ENCODE results near the gene KLHL40.

KLHL40 gene

DNA sequence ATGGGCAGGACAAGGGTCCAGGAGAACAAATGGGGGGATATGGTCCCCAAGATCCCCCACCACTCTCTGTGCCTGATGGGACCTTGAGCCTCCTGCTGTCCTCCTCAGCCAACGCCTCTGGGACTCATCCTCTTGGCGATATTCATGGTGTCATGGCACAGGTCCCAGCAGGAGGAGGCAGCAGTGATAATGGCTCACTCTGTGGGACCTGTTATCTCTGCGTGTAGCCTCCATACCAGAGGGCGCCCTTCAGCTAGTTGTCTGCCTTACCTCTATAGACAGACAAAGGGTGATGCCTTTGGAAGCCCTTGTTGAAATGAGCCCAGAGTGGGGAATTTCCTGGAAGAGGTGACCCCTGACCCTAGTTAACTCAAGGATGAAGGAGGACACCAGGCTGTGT lies 24.4 kb upstream of the KLHL40 start:
- no peaks in the 10 kb centered on the region for H3K9me3 Mint-ChIP-seq
- no peaks in the 10 kb centered on the region for H3K27me3 Mint-ChIP-seq
- H3K4me1 Mint-ChIP-seq (ENCODE audit: low read depth) = peaks cover 34% of the 10 kb centered on the region
- peaks cover 71% of the 10 kb centered on the region for H3K36me3 Mint-ChIP-seq (ENCODE audit: low read depth)
- H3K4me3 Mint-ChIP-seq = no peak overlapping the region
- no peak overlapping the region for H3K27ac Mint-ChIP-seq
- intact Hi-C loops (cut with micrococcal nuclease) = no loop called here

DNA sequence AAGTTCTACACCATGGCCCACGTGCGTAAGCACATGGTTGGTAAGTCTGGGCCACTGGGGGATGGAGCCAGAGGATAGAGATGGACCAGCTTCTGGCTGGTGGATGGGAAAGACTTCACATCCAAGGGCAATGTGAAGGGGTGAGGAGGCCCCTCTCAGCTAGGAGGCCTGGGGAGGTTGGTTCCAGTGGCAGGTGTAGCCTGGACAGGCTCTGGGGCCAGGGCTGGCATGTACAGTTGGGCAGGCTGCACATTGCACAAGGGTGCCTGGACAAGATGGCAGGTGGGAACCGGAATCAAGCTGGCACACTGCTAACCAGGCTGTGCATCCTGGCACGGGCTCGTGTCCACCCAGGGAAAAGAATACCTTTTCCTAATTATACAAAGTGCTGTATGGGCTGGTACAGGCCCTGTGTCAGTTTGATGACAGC lies 23.7 kb upstream of the KLHL40 start:
- Mint-ChIP-seq H3K4me3 (no peak overlapping the region), H3K27ac (no peak overlapping the region), H3K36me3 (ENCODE audit: low read depth) (peaks cover 71% of the 10 kb centered on the region), H3K9me3 (no peaks in the 10 kb centered on the region), H3K4me1 (ENCODE audit: low read depth) (peaks cover 27% of the 10 kb centered on the region), H3K27me3 (no peaks in the 10 kb centered on the region)
- intact Hi-C loops (cut with micrococcal nuclease) = no loop called here

GRCh38 chr3:42662037-42662812 lies 23.1 kb upstream of the KLHL40 start:
- no peak overlapping the region for H3K27ac Mint-ChIP-seq
- H3K36me3 Mint-ChIP-seq (ENCODE audit: low read depth) = peaks cover 68% of the 10 kb centered on the region
- H3K4me3 Mint-ChIP-seq = no peak overlapping the region
- intact Hi-C loops (cut with micrococcal nuclease) = no loop called here
- no peaks in the 10 kb centered on the region for H3K9me3 Mint-ChIP-seq
- H3K27me3 Mint-ChIP-seq = peaks cover under 1% of the 10 kb centered on the region
- H3K4me1 Mint-ChIP-seq (ENCODE audit: low read depth) = peaks cover 21% of the 10 kb centered on the region

DNA sequence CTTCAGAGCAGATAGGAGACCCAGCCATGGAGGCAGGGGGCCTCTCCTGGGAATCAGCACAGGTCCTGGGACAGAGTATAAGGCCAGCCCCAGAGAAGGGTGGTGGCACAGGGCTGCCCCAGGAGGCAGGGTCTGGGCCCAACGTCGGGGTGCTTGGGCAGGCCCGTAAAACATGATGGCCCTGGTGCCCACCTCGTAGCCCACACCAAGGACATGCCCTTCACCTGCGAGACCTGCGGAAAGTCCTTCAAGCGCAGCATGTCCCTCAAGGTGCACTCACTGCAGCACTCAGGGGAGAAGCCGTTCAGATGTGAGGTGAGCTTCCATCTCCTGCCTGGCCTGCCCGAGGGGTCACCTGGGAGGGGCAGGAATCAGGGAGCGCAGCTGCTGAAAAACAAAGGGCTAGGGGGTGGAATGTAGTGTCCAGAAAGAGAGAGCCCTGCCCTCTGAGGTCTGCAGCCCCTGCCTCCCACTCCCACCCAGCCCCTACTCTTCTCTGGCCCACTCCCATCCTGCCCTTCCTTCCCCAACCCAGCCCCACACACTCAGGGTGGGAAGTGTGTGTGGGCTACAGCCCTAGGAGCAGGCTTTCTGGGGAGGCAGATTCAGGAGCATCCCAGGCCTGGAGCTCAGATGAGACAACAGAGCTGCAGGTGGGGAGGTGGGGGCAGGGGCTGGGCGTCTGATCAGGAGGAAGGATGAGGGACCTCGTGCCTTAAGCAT lies 22.4 kb upstream of the KLHL40 start:
- Mint-ChIP-seq H3K36me3 (ENCODE audit: low read depth) (peaks cover 60% of the 10 kb centered on the region), H3K9me3 (no peaks in the 10 kb centered on the region), H3K27ac (no peak overlapping the region), H3K27me3 (peaks cover 7% of the 10 kb centered on the region), H3K4me1 (ENCODE audit: low read depth) (peaks cover 13% of the 10 kb centered on the region), H3K4me3 (no peak overlapping the region)
- intact Hi-C loops (cut with micrococcal nuclease) = no loop called here

DNA sequence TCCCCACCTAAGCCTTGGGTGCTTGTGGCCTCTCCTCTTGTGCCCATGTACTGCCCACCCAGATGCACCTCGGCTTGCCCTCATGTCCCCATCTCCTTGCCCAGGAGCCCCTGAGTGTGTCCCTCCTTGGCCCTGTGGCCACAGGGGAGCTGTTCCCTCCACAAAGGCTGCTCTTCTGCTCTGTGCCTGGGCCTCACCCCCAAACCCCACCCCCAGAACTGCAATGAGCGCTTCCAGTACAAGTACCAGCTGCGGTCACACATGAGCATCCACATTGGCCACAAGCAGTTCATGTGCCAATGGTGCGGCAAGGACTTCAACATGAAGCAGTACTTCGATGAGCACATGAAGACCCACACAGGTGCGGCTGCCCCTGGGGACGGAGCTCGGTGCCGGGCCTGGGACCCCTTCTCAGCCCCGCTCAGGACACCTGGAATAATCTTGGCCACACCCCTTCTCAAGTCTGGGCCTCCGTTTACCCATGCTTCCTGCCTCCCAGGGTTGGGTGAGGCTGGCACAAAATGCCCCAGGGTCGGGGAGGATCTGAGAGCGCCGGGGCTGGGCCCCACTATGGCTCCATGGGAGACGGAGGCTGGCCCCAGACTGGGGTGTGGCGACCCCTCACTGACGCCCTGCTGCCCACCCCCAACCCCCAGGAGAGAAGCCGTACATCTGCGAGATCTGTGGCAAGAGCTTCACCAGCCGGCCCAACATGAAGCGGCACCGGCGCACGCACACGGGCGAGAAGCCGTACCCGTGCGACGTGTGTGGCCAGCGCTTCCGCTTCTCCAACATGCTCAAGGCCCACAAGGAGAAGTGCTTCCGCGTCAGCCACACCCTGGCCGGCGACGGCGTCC lies 21.5 kb upstream of the KLHL40 start:
- H3K27me3 Mint-ChIP-seq = peaks cover 8% of the 10 kb centered on the region
- intact Hi-C loops (cut with micrococcal nuclease) = no loop called here
- peaks cover 6% of the 10 kb centered on the region for H3K4me1 Mint-ChIP-seq (ENCODE audit: low read depth)
- H3K36me3 Mint-ChIP-seq (ENCODE audit: low read depth) = peaks cover 52% of the 10 kb centered on the region
- no peak overlapping the region for H3K4me3 Mint-ChIP-seq
- no peaks in the 10 kb centered on the region for H3K9me3 Mint-ChIP-seq
- no peak overlapping the region for H3K27ac Mint-ChIP-seq

- Mint-ChIP-seq H3K4me3 (no peak overlapping the region), H3K4me1 (ENCODE audit: low read depth) (no peaks in the 10 kb centered on the region), H3K27me3 (peaks cover 10% of the 10 kb centered on the region), H3K27ac (no peak overlapping the region), H3K36me3 (ENCODE audit: low read depth) (peaks cover 46% of the 10 kb centered on the region), H3K9me3 (no peaks in the 10 kb centered on the region)
- intact Hi-C loops (cut with micrococcal nuclease) = no loop called here
Measured at GRCh38 chr3:42664438-42664803, 20.9 kb upstream of the KLHL40 start.

DNA sequence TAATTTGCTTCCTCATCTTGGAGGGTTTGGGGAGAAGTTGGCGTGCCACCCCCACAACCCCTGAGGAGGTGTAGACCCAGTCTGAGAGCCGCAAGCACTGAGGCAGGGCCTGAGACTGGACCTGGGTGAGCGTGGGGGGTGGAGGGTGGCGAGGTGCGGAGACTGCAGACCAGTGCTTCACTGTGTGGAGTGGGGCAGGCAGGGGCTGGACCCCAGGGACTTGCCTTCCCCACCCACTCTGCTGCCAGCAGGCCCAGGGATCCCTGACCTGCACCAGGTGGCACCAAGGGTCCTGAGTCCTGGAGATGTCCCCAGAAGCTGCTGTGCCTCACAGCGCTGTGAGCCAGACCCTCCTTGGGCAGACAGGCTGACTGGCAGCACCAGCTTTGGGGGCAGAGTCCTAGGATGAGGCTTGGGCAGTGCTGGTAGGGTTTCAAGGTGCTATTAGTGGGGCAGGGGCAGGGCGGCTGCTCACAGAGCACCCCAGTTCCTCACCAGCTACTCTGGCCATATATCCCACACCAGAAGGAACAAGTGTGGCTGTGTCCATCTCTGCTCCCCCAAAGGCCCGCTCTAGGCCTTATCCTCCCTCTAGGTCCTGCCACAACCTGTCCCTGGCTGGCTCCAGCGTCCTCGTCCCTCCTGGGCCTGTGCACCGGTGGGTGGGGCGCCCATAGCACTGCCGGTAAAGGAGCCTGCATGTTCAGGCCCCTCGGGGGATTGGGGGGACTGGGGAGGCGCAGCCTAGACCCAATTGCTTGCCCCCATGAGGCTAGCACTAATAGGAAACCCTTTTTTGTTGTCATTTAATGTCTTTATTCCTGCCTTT lies 20.1 kb upstream of the KLHL40 start:
- H3K9me3 Mint-ChIP-seq = no peaks in the 10 kb centered on the region
- no peak overlapping the region for H3K4me3 Mint-ChIP-seq
- intact Hi-C loops (cut with micrococcal nuclease) = no loop called here
- H3K27ac Mint-ChIP-seq = no peak overlapping the region
- H3K27me3 Mint-ChIP-seq = peaks cover 10% of the 10 kb centered on the region
- H3K4me1 Mint-ChIP-seq (ENCODE audit: low read depth) = no peaks in the 10 kb centered on the region
- peaks cover 37% of the 10 kb centered on the region for H3K36me3 Mint-ChIP-seq (ENCODE audit: low read depth)

- Mint-ChIP-seq H3K4me1 (ENCODE audit: low read depth) (no peaks in the 10 kb centered on the region), H3K27ac (no peak overlapping the region), H3K27me3 (peaks cover 10% of the 10 kb centered on the region)
Measured at GRCh38 chr3:42666022-42666421, 19.3 kb upstream of the KLHL40 start.

GRCh38 chr3:42666577-42666998 lies 18.7 kb upstream of the KLHL40 start:
- Mint-ChIP-seq H3K9me3 (no peaks in the 10 kb centered on the region), H3K27ac (no peak overlapping the region), H3K4me1 (ENCODE audit: low read depth) (peaks cover 2% of the 10 kb centered on the region), H3K27me3 (peaks cover 10% of the 10 kb centered on the region), H3K36me3 (ENCODE audit: low read depth) (peaks cover 24% of the 10 kb centered on the region), H3K4me3 (no peak overlapping the region)
- intact Hi-C loops (cut with micrococcal nuclease) = no loop called here

More at GRCh38 chr3:42666022-42666421, 19.3 kb upstream of the KLHL40 start:
- Mint-ChIP-seq H3K9me3 (no peaks in the 10 kb centered on the region), H3K36me3 (ENCODE audit: low read depth) (peaks cover 30% of the 10 kb centered on the region), H3K4me3 (no peak overlapping the region)
- intact Hi-C loops (cut with micrococcal nuclease) = no loop called here

GRCh38 chr3:42667096-42667522 lies 18.2 kb upstream of the KLHL40 start:
- intact Hi-C loops (cut with micrococcal nuclease) = no loop called here
- Mint-ChIP-seq H3K36me3 (ENCODE audit: low read depth) (peaks cover 23% of the 10 kb centered on the region), H3K27ac (no peak overlapping the region), H3K9me3 (peaks cover under 1% of the 10 kb centered on the region), H3K4me1 (ENCODE audit: low read depth) (peaks cover 7% of the 10 kb centered on the region), H3K4me3 (no peak overlapping the region), H3K27me3 (peaks cover 10% of the 10 kb centered on the region)

- H3K27ac Mint-ChIP-seq = no peak overlapping the region
- H3K9me3 Mint-ChIP-seq = peaks cover 7% of the 10 kb centered on the region
- intact Hi-C loops (cut with micrococcal nuclease) = no loop called here
- H3K36me3 Mint-ChIP-seq (ENCODE audit: low read depth) = peaks cover 20% of the 10 kb centered on the region
- peaks cover 10% of the 10 kb centered on the region for H3K27me3 Mint-ChIP-seq
- no peak overlapping the region for H3K4me3 Mint-ChIP-seq
- peaks cover 14% of the 10 kb centered on the region for H3K4me1 Mint-ChIP-seq (ENCODE audit: low read depth)
Measured at GRCh38 chr3:42667523-42668412, 17.6 kb upstream of the KLHL40 start.

GRCh38 chr3:42668413-42668760 lies 16.9 kb upstream of the KLHL40 start:
- Mint-ChIP-seq H3K27me3 (peaks cover 10% of the 10 kb centered on the region), H3K4me3 (no peak overlapping the region), H3K27ac (no peak overlapping the region), H3K36me3 (ENCODE audit: low read depth) (peaks cover 13% of the 10 kb centered on the region), H3K9me3 (peaks cover 13% of the 10 kb centered on the region), H3K4me1 (ENCODE audit: low read depth) (peaks cover 20% of the 10 kb centered on the region)
- intact Hi-C loops (cut with micrococcal nuclease) = no loop called here
